HG03108 (cell line): ENCODE measurements around the gene VDAC2.
"Not testable (repeated sequence)": the region's sequence is repeated elsewhere in the genome, so short reads cannot be mapped to it uniquely, and the experiment has no call there.

ENCODE experiments used
- ATAC-seq: cut with Tn5 transposase; IDR thresholded peaks from one replicate; pipeline ENCODE4 v1.9.1; 2021; ENCODE audit warnings: moderate library complexity; ENCODE audit not compliant: unreplicated experiment

The VDAC2 gene

GRCh38 chr10:75197906-75198305 lies 12.7 kb upstream of the VDAC2 start:
- no peak for ATAC-seq

- not testable (repeated sequence) for ATAC-seq
Observed at GRCh38 chr10:75199949-75200348, 10.6 kb upstream of the VDAC2 start.

- ATAC-seq: no peak
Observed at GRCh38 chr10:75201793-75202307, 8.7 kb upstream of the VDAC2 start.

- ATAC-seq: no peak
Observed at GRCh38 chr10:75202321-75203045, 8.1 kb upstream of the VDAC2 start.

DNA sequence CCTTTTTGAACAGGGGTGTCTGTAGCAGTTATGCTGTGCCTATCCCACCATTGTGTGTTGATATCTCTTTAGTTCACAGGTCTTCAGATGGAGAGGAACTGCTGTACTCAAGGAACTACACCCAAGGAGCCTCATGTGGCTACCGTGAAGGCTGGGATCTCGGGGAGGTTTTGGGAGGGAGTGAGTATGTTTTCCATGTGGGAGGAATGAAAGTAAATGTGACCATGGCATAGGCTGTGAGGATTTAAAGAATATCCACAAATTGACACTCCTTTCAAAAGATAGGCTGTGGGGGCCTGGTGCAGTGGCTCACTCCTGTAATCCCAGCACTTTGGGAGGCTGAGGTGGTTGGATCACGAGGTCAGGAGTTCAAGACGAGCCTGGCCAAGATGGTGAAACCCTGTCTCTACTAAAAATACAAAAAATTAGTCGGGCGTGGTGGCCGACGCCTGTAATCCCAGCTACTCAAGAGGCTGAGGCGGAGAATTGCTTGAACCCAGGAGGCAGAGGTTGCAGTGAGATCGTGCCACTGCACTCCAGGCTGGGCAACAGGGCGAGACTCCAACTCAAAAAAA lies 7.5 kb upstream of the VDAC2 start:
- not testable (repeated sequence) for ATAC-seq

- ATAC-seq: no peak
Observed at GRCh38 chr10:75203724-75204123, 6.9 kb upstream of the VDAC2 start.

DNA sequence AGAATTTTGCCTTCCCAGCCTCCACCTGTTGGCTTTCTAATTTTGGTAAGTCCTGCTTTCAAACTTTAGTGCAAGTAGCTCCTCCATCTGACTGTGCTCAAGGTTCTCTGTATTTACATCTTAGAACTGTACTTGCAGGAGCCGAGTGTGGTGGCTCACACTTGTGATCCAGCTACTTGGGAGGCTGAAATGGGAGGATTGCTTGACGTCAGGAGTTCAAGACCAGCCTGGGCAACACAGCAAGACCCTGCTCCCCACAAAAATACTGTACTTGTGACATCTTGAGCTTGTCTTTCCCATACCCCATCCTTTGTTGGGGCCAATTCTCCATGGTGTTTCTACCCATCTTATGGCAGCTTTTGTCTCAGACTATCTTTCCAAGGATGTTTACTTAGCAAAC lies 4.7 kb upstream of the VDAC2 start:
- ATAC-seq: no peak

- ATAC-seq: not testable (repeated sequence)
Observed at GRCh38 chr10:75206638-75207037, 4.0 kb upstream of the VDAC2 start.

GRCh38 chr10:75207079-75207856 lies 3.3 kb upstream of the VDAC2 start:
- ATAC-seq: no peak

DNA sequence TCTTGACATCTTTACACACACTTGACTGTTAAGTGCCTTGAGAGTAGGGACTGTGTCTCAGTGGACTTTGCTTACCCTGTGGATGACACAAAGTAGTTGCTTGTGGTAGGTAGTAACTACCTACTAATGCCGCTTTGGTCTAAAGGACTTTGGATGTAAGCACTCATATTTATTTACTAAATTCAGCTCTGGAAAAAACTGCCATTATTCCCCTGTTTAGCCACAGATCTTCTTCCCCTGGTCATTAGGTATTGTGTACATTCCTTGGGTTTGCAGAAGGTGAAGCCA lies 2.8 kb upstream of the VDAC2 start:
- ATAC-seq: no peak

DNA sequence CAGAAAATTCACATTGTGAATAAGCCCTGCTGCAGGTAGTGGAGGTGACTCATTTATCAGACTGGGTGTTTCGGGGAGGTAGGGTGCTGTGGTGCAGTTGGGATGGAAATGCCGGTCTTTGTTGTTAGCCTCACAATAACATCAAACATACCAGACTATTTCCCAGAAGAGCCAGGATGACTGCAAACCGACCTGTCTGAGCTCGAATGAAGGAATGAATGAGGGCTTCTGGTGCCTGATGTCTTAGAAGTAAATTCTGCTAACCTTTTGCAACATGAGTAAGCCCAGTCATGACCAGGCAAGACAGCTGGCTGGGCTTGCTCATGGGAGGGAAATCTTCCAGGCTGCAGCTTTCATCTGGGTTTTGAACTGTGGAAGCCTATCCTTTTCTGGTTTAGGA lies 2.4 kb upstream of the VDAC2 start:
- no peak for ATAC-seq

GRCh38 chr10:75209086-75209920 lies 1.3 kb upstream of the VDAC2 start:
- no peak for ATAC-seq

GRCh38 chr10:75209921-75210281 lies 695 bp upstream of the VDAC2 start:
- ATAC-seq: peak; percentile 33

- no peak for ATAC-seq
Observed at GRCh38 chr10:75211007-75211691, 553 bp downstream of the VDAC2 start.

- ATAC-seq: no peak
Observed at GRCh38 chr10:75212343-75212742, 1.7 kb downstream of the VDAC2 start.

DNA sequence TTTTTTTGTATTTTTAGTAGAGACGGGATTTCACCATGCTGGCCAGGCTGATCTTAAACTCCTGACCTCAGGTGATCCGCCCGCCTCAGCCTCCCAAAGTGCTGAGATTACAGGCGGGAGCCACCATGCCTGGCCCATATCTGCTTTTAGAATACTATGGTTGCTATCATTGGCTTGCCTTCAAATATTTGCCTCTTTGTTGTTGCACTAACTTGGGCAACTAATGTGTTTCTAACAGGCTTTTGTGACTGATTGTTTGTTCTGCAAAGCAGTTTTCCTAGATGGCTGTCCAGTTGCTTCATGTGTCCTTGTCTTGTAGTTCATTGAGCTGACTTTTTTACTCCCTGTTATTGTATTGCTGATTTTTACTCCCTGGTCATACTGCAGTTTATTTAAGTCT lies 9.7 kb downstream of the VDAC2 start:
- ATAC-seq: no peak

GRCh38 chr10:75221492-75221891 lies 10.9 kb downstream of the VDAC2 start:
- ATAC-seq: not testable (repeated sequence)

DNA sequence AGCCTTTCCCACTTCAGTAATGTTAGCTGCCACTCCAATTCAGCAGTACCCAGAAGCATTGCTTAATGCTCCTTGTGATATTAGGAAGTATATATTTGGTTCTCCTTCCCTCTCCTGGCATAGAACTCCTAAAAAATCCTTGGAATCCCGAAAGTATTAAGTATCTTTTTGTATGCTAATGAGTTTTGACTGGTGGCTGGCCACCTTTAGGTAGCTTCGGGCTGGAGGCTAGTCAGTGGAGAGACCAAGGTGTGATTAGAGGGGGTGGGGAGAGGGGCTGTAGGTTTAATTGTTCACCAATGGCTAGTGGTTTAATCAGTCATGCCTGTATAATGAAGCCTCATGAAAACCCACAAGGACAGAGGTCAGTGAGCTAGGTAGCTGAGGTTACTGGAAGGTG lies 12.9 kb downstream of the VDAC2 start:
- no peak for ATAC-seq

GRCh38 chr10:75226095-75226494 lies 15.5 kb downstream of the VDAC2 start:
- ATAC-seq: no peak

DNA sequence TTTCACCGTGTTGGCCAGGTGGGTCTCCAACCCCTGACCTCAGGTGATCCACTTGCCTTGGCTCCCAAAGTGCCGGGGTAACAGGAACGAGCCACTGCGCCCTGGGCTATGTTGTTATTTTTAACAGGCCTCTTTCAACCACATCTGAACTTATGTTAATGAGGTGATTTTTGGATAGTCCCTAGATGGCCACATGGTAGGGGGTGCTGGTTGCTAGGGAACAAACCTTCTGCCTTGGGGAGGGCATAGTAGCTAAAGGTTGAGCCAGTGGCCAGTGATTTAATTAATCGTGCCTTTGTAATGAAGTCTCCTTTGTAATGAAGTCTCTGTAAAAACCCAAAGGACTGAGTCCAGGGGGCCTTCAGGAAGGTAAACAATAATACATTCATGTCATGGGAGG lies 16.1 kb downstream of the VDAC2 start:
- no peak for ATAC-seq

GRCh38 chr10:75228278-75228677 lies 17.7 kb downstream of the VDAC2 start:
- no peak for ATAC-seq
